H1 (cell line): ENCODE results near the gene GPR85. TPM values are rescaled to one million over a fixed set of nuclear protein-coding genes. Genes with fewer than 3 reads are reported as not detected.
"Not testable (repeated sequence)": the region's sequence is repeated elsewhere in the genome, so short reads cannot be mapped to it uniquely, and the experiment has no call there.

Experiments used
- CTCF ChIA-PET: fragments of 300-600 bp; sonication (Branson Sonifier 250); formaldehyde crosslinking; loops from one replicate; lab custom pipeline; 2021; ENCODE audit not compliant: partially characterized antibody; lab: Charles Lee
- POLR2A ChIA-PET: fragments of 300-600 bp; sonication (Branson Sonifier 250); formaldehyde crosslinking; loops from one replicate; lab custom pipeline; 2021; ENCODE audit warnings: inconsistent platforms; ENCODE audit not compliant: partially characterized antibody; lab: Charles Lee
- DNase-seq, 2 experiments: peaks; one replicate each; pipeline versions ENCODE4 v3.0.0 to v3.0.0-alpha.2; 2010 to 2022; ENCODE audit warnings: low spot score in 2 of 2, low read depth in 1 of 2, mixed read lengths in 1 of 2
- FAIRE-seq: peaks from 2 replicates; lab custom pipeline; 2011; peaks lifted over from hg19 to GRCh38; lab: Jason Lieb, UNC
- H2AFZ ChIP-seq: 2 replicates; pipeline ENCODE4 v1.8.1; 2012; ENCODE audit warnings: low read length, inconsistent platforms
- H2AK5ac ChIP-seq: 2 replicates; pipeline ENCODE4 v1.6.1; 2013; ENCODE audit warnings: low read depth, low read length
- H2BK120ac ChIP-seq: replicated peaks from 2 replicates; pipeline ENCODE3; 2013; ENCODE audit warnings: low read depth, low read length, inconsistent platforms
- H2BK12ac ChIP-seq: 2 replicates; pipeline ENCODE4 v1.6.1; 2013; ENCODE audit warnings: low read depth, low read length
- H2BK15ac ChIP-seq: 2 replicates; pipeline ENCODE4 v1.6.1; 2013; ENCODE audit warnings: low read length
- H2BK20ac ChIP-seq: 2 replicates; pipeline ENCODE4 v1.6.1; 2013; ENCODE audit warnings: low read length
- H2BK5ac ChIP-seq: 2 replicates; pipeline ENCODE4 v1.6.1; 2013; ENCODE audit warnings: low read depth, low read length
- H3K14ac ChIP-seq: 2 replicates; pipeline ENCODE4 v1.6.1; 2013; ENCODE audit warnings: inconsistent platforms; ENCODE audit not compliant: insufficient read length
- H3K18ac ChIP-seq: 2 replicates; pipeline ENCODE4 v1.6.1; 2013; ENCODE audit warnings: low read length; ENCODE audit errors: extremely low read depth
- H3K23ac ChIP-seq: 2 replicates; pipeline ENCODE4 v1.6.1; 2013; ENCODE audit warnings: inconsistent platforms; ENCODE audit not compliant: insufficient read length
- H3K23me2 ChIP-seq: 2 replicates; pipeline ENCODE4 v1.6.1; 2013; ENCODE audit warnings: low read depth, low read length
- H3K27ac ChIP-seq: 2 replicates; pipeline ENCODE4 v1.6.1; 2011; ENCODE audit warnings: low read depth, low read length, inconsistent platforms
- H3K27me3 ChIP-seq, 4 experiments: replicated peaks in 1 of 4; 1 replicate in 1 of 4; 2 replicates in 3 of 4; pipeline versions ENCODE4 v1.6.1 to v1.8.1; 2011 to 2013; ENCODE audit warnings: low read length in 3 of 4, mild to moderate bottlenecking in 3 of 4, inconsistent platforms in 2 of 4, mixed read lengths in 2 of 4, moderate library complexity in 1 of 4; ENCODE audit not compliant: control insufficient read depth in 3 of 4, insufficient read depth in 3 of 4; ENCODE audit errors: extremely low read depth in 1 of 4
- H3K36me3 ChIP-seq, 4 experiments: 2 replicates each; pipeline versions ENCODE4 v1.6.1 to v1.8.1; 2011 to 2013; ENCODE audit warnings: mild to moderate bottlenecking in 4 of 4, low read length in 3 of 4, moderate library complexity in 2 of 4, control low read depth in 1 of 4, inconsistent platforms in 1 of 4; ENCODE audit not compliant: insufficient read depth in 4 of 4, control insufficient read depth in 2 of 4
- H3K4ac ChIP-seq: replicated peaks from 2 replicates; pipeline ENCODE3; 2013; ENCODE audit warnings: low read length, low read depth, mixed read lengths, inconsistent platforms; ENCODE audit not compliant: insufficient read length
- H3K4me1 ChIP-seq, 4 experiments: replicated peaks in 1 of 4; 1 replicate in 1 of 4; 2 replicates in 3 of 4; pipeline versions ENCODE4 v1.6.1 to v1.8.1; 2011 to 2013; ENCODE audit warnings: low read length in 3 of 4, inconsistent platforms in 2 of 4, mixed read lengths in 1 of 4; ENCODE audit not compliant: insufficient read depth in 4 of 4, control insufficient read depth in 3 of 4
- H3K4me2 ChIP-seq, 2 experiments: 2 replicates each; pipeline versions ENCODE4 v1.6.1 to v1.8.1; 2011 to 2013; ENCODE audit warnings: low read depth in 2 of 2, low read length in 2 of 2, control low read depth in 1 of 2, inconsistent platforms in 1 of 2, mild to moderate bottlenecking in 1 of 2; ENCODE audit not compliant: insufficient read depth in 1 of 2
- H3K4me3 ChIP-seq, 4 experiments: fragments of 200-600, 300-600 bp in 1 of 4; sonication (generic), shearing (Covaris generic), sonication (Bioruptor Twin) in 1 of 4; 2 replicates each; pipeline versions ENCODE4 v1.5.1 to v1.8.1; 2011 to 2016; ENCODE audit warnings: low read length in 4 of 4, low read depth in 3 of 4, control low read depth in 2 of 4, inconsistent platforms in 2 of 4, mild to moderate bottlenecking in 2 of 4, mixed read lengths in 1 of 4, moderate library complexity in 1 of 4; ENCODE audit not compliant: insufficient read depth in 2 of 4; ENCODE audit errors: extremely low read depth in 1 of 4
- H3K56ac ChIP-seq: replicated peaks from 2 replicates; pipeline ENCODE3; 2013; ENCODE audit warnings: low read depth, mild to moderate bottlenecking, mixed read lengths, low read length, inconsistent platforms; ENCODE audit not compliant: insufficient read length
- H3K79me1 ChIP-seq: 2 replicates; pipeline ENCODE4 v1.6.1; 2013; ENCODE audit warnings: low read depth, low read length, control low read depth
- H3K79me2 ChIP-seq, 2 experiments: 2 replicates each; pipeline versions ENCODE4 v1.6.1 to v1.8.1; 2012 to 2013; ENCODE audit warnings: low read length in 2 of 2, mild to moderate bottlenecking in 2 of 2, inconsistent platforms in 1 of 2; ENCODE audit not compliant: insufficient read depth in 2 of 2, control insufficient read depth in 1 of 2
- H3K9ac ChIP-seq, 4 experiments: replicated peaks in 1 of 4; 1 replicate in 1 of 4; 2 replicates in 3 of 4; pipeline versions ENCODE4 v1.6.1 to v1.8.1; 2011 to 2013; ENCODE audit warnings: low read depth in 3 of 4, low read length in 3 of 4, control low read depth in 2 of 4, mild to moderate bottlenecking in 2 of 4, moderate library complexity in 2 of 4, inconsistent platforms in 1 of 4; ENCODE audit errors: extremely low read depth in 1 of 4
- H3K9me3 ChIP-seq, 2 experiments: 2 replicates each; pipeline versions ENCODE4 v1.6.1 to v1.8.1; 2012 to 2013; ENCODE audit warnings: mild to moderate bottlenecking in 2 of 2, moderate library complexity in 2 of 2, control low read depth in 1 of 2, inconsistent platforms in 1 of 2, low read depth in 1 of 2, low read length in 1 of 2, mixed read lengths in 1 of 2; ENCODE audit not compliant: insufficient read depth in 2 of 2
- H4K20me1 ChIP-seq, 2 experiments: replicated peaks in 1 of 2; 2 replicates each; pipeline versions ENCODE3 to v1.8.1; 2011 to 2013; ENCODE audit warnings: inconsistent platforms in 2 of 2, low read length in 2 of 2, mild to moderate bottlenecking in 1 of 2; ENCODE audit not compliant: insufficient read depth in 2 of 2, control insufficient read depth in 1 of 2
- H4K5ac ChIP-seq: 2 replicates; pipeline ENCODE4 v1.6.1; 2013; ENCODE audit warnings: low read length, low read depth, mixed read lengths, inconsistent platforms; ENCODE audit not compliant: insufficient read length
- H4K8ac ChIP-seq: 2 replicates; pipeline ENCODE4 v1.8.0; 2013; ENCODE audit warnings: mild to moderate bottlenecking, moderate library complexity, low read length, inconsistent platforms; ENCODE audit not compliant: insufficient read depth; ENCODE audit errors: extremely low read depth
- H4K91ac ChIP-seq: replicated peaks from 2 replicates; pipeline ENCODE3; 2013; ENCODE audit warnings: low read length, mixed read lengths, inconsistent platforms; ENCODE audit not compliant: insufficient read length
- CEBPB ChIP-seq: IDR thresholded peaks from 2 replicates; pipeline ENCODE4 v1.6.1; 2012; ENCODE audit warnings: low read depth, low read length
- WGBS, 2 experiments: shearing (Covaris generic) in 1 of 2; methylation state at CpG; one replicate each; pipeline versions ENCODE4 v1.1.6 to v1.1.7; 2013 to 2015; ENCODE audit warnings: low lambda C conversion rate in 2 of 2, mixed read lengths in 2 of 2, inconsistent platforms in 1 of 2, low coverage in 1 of 2, missing lambda C conversion rate in 1 of 2; ENCODE audit not compliant: insufficient replicate concordance in 2 of 2, insufficient coverage in 1 of 2, insufficient read length in 1 of 2; ENCODE audit errors: extremely low coverage in 1 of 2, missing lambda C conversion rate in 1 of 2; 5-methylcytosine and 5-hydroxymethylcytosine counted together
- polyA plus RNA-seq, 7 experiments: library from polyadenylated mRNA; depleted of rRNA in 3 of 7; stranded (reverse) in 5 of 7; unstranded in 2 of 7; fragments of >200 nt in 5 of 7; fragments of 200-250 nt in 2 of 7; gene quantifications; 1 replicate in 5 of 7; 2 replicates in 1 of 7; 4 replicates in 1 of 7; pipeline versions ENCODE4 v1.2.1 to v1.2.3, GENCODE V29; 2011 to 2013; ENCODE audit warnings: missing spikeins in 2 of 7, mixed read lengths in 2 of 7
- total RNA-seq: library from RNA; stranded (reverse); fragmentation: NEBNext Ultra II Directional; extraction: Animal tissue kit (Norgen Biotek cat#: 25700); gene quantifications from 2 replicates; pipeline ENCODE4 v1.2.1, GENCODE V29; 2021

Gene GPR85
- total and polyA plus RNA-seq, 2 of the 8 experiments (the other 6 are each of a cell fraction or from before 2014, with no cell fraction given), result 0.11 to 0.20 TPM

- H2BK15ac ChIP-seq, FAIRE-seq, H3K23ac ChIP-seq, H3K56ac ChIP-seq, H2AFZ ChIP-seq, POLR2A ChIA-PET, H3K27me3 ChIP-seq, DNase-seq, H2BK5ac ChIP-seq, H4K91ac ChIP-seq, H3K79me2 ChIP-seq, H2BK12ac ChIP-seq, H4K5ac ChIP-seq, H2BK120ac ChIP-seq, H2BK20ac ChIP-seq, H3K4ac ChIP-seq, H3K79me1 ChIP-seq, H3K18ac ChIP-seq, H4K8ac ChIP-seq, H3K14ac ChIP-seq, H2AK5ac ChIP-seq, H3K9me3 ChIP-seq, H4K20me1 ChIP-seq, H3K4me1 ChIP-seq, H3K23me2 ChIP-seq, H3K27ac ChIP-seq: not testable (repeated sequence)
- TF ChIP-seq CEBPB, result peak; percentile 55
- peak overlapping the region; percentile 56 to 58 for H3K4me2 ChIP-seq
- CTCF ChIA-PET, result interaction anchor here (0.7 to 1.0 kb wide), 2 partner anchors 18 to 89 kb away, joined by 4 to 5 read pairs; no protein-coding TSS in a partner anchor
- H3K9ac ChIP-seq, result peak overlapping the region in 1 of 4 experiments; percentile 60; a peak in 1 of 7 replicates
- WGBS, 2 experiments, result 89% methylated on average over 4 of the region's 4 CpGs; no CpG with 5 or more reads in 1 of the 2 experiments
- peak overlapping the region; percentile 69 to 96 (median 78); a peak in 7 of 8 replicates for H3K4me3 ChIP-seq
- peaks cover 0 to 18% (median 2%) of the 10 kb centered on the region in 4 experiments; a peak in 2 of 8 replicates for H3K36me3 ChIP-seq
Observed at GRCh38 chr7:113117374-113117774, 30.7 kb upstream of the GPR85 start.
